GM18873 (cell line): ENCODE data around the gene SPEM3.

Experiments
- ATAC-seq: cut with Tn5 transposase; IDR thresholded peaks from one replicate; pipeline ENCODE4 v1.9.1; 2021; ENCODE audit warnings: mild to moderate bottlenecking, moderate library complexity, moderate number of reproducible peaks; ENCODE audit not compliant: unreplicated experiment, low FRiP score

SPEM3 gene

GRCh38 chr17:7440113-7440833 lies 11.6 kb downstream of the SPEM3 start:
- no peak for ATAC-seq

- no peak for ATAC-seq
Measured at GRCh38 chr17:7440834-7441195, 12.2 kb downstream of the SPEM3 start.

GRCh38 chr17:7441266-7441665 lies 12.6 kb downstream of the SPEM3 start:
- no peak for ATAC-seq

GRCh38 chr17:7442142-7442541 lies 13.5 kb downstream of the SPEM3 start:
- no peak for ATAC-seq

- ATAC-seq = no peak
Measured at GRCh38 chr17:7443499-7444485, 15.1 kb downstream of the SPEM3 start.

- ATAC-seq = no peak
Measured at GRCh38 chr17:7444682-7445618, 16.3 kb downstream of the SPEM3 start, which contains the start of gene CHRNB1. CHRNB1 (plus strand) TSS chr17:7445061; CDS start chr17:7445128, 67 bp downstream.

GRCh38 chr17:7445619-7445968 lies 16.9 kb downstream of the SPEM3 start:
- no peak for ATAC-seq

- ATAC-seq = no peak
Measured at GRCh38 chr17:7448461-7448860, 19.8 kb downstream of the SPEM3 start.

- no peak for ATAC-seq
Measured at GRCh38 chr17:7459961-7460545, 31.4 kb downstream of the SPEM3 start.

GRCh38 chr17:7460850-7461660 lies 32.4 kb downstream of the SPEM3 start:
- no peak for ATAC-seq

- ATAC-seq = no peak
Measured at GRCh38 chr17:7462474-7463371, 34.1 kb downstream of the SPEM3 start.

GRCh38 chr17:7463372-7463846 lies 34.8 kb downstream of the SPEM3 start:
- ATAC-seq = no peak

GRCh38 chr17:7464081-7464480 lies 35.4 kb downstream of the SPEM3 start:
- no peak for ATAC-seq

- no peak for ATAC-seq
Measured at GRCh38 chr17:7465597-7466275, 37.1 kb downstream of the SPEM3 start.

GRCh38 chr17:7466318-7466638 lies 37.6 kb downstream of the SPEM3 start:
- no peak for ATAC-seq

GRCh38 chr17:7466639-7467341 lies 38.1 kb downstream of the SPEM3 start:
- ATAC-seq = no peak

- no peak for ATAC-seq
Measured at GRCh38 chr17:7467498-7467897, 38.8 kb downstream of the SPEM3 start.
